OCI-LY7 (cell line): ENCODE results near the gene DOCK1.

ENCODE experiments used
- CTCF ChIP-seq: fragments of 200-600 bp; sonication (generic); conservative IDR thresholded peaks from 2 replicates; pipeline ENCODE4 v1.5.1; 2014; ENCODE audit warnings: mild to moderate bottlenecking, antibody characterized with exemption, low read length, moderate library complexity, mixed read lengths
- EZH2phosphoT487 ChIP-seq: fragments of 200-600 bp; sonication (generic); IDR thresholded peaks from 2 replicates; pipeline ENCODE4 v1.6.1; 2018; ENCODE audit warnings: low read depth, borderline replicate concordance, mild to moderate bottlenecking, mixed run types, antibody characterized with exemption, low read length, moderate library complexity, mixed read lengths

- TF ChIP-seq CTCF (no peak), EZH2phosphoT487 (no peak)
Observed at GRCh38 chr10:127227027-127227426, 321.8 kb downstream of the DOCK1 start.
